ENCODE data around the gene MAN1A1. TPM values are rescaled to one million over a fixed set of nuclear protein-coding genes. Genes with fewer than 3 reads are reported as not detected.

The MAN1A1 gene
- polyA plus RNA-seq, 2 of the 4 experiments (the other 2 are of a cell fraction), result 0.05 TPM; not detected in 1

GRCh38 chr6:119173249-119174084, 176.1 kb downstream of the MAN1A1 start:
- ATAC-seq (no peak), DNase-seq (ENCODE audit: low read depth in 1 of 2, low spot score in 1 of 2) (no peak), FAIRE-seq (no peak)
- CTCF ChIA-PET, result no interaction called here
- TF ChIP-seq SMC3 (IDR thresholded peaks at IDR 0.05) (no peak), ELK1 (IDR thresholded peaks at IDR 0.05; ENCODE audit: low read depth, low read length) (no peak), EHF (CRISPR knock-in tag; IDR thresholded peaks at IDR 0.05) (no peak), KDM5A (IDR thresholded peaks at IDR 0.05) (no peak), GATA3 (IDR thresholded peaks at IDR 0.05; ENCODE audit: borderline replicate concordance) (no peak), ZC3H11A (IDR thresholded peaks at IDR 0.05) (no peak), CHD2 (IDR thresholded peaks at IDR 0.05; ENCODE audit: low read length, partially characterized antibody) (no peak), HDAC2 (IDR thresholded peaks at IDR 0.05) (no peak)
- no peak overlapping the region for H3K4me3 ChIP-seq
- H3K4me2 ChIP-seq, result no peak overlapping the region
- WGBS (ENCODE audit: missing lambda C conversion rate), result 43% methylated on average over 6 of the region's 6 CpGs
- H3K4me1 ChIP-seq, result no peaks in the 10 kb centered on the region
- no peak overlapping the region for H3K27ac ChIP-seq
- no peaks in the 10 kb centered on the region for H3K9me3 ChIP-seq
- POLR2A ChIA-PET, result no interaction called here

- H3K4me2 ChIP-seq, result no peak overlapping the region
- H3K9me3 ChIP-seq, result no peaks in the 10 kb centered on the region
- no peak for DNase-seq (ENCODE audit: low read depth in 1 of 2, low spot score in 1 of 2)
- CTCF ChIA-PET, result interaction anchor here (0.8 kb wide), 1 partner anchor 25 kb away, joined by 3 read pairs; no protein-coding TSS in a partner anchor
- H3K4me1 ChIP-seq, result no peaks in the 10 kb centered on the region
- no peak for FAIRE-seq
- H3K27ac ChIP-seq, result no peak overlapping the region
- H3K4me3 ChIP-seq, result no peak overlapping the region
- POLR2A ChIA-PET, result no interaction called here
- TF ChIP-seq HEYL (CRISPR knock-in tag; IDR thresholded peaks at IDR 0.05) (no peak), HOXB13 (CRISPR knock-in tag; IDR thresholded peaks at IDR 0.05; ENCODE audit: low read depth) (no peak), JUN (IDR thresholded peaks at IDR 0.05) (no peak), POLR2A (IDR thresholded peaks at IDR 0.05; ENCODE audit: low read length) (no peak), SREBF2 (IDR thresholded peaks at IDR 0.05) (no peak)
- no peak for ATAC-seq
- WGBS (ENCODE audit: missing lambda C conversion rate), result 21% methylated on average over 2 of the region's 2 CpGs
These were observed 176.7 kb downstream of the MAN1A1 start for GRCh38 chr6:119172824-119173223.

GRCh38 chr6:119171864-119172588, 177.5 kb downstream of the MAN1A1 start:
- POLR2A ChIA-PET, result no interaction called here
- DNase-seq (ENCODE audit: low read depth in 1 of 2, low spot score in 1 of 2), result no peak
- Histone ChIP-seq H3K4me1 (no peaks in the 10 kb centered on the region), H3K9me3 (no peaks in the 10 kb centered on the region), H3K4me3 (no peak overlapping the region), H3K27ac (no peak overlapping the region), H3K4me2 (no peak overlapping the region)
- CTCF ChIA-PET, result interaction anchor here (0.8 kb wide), 1 partner anchor 24 kb away, joined by 3 read pairs; no protein-coding TSS in a partner anchor
- no peak for FAIRE-seq
- TF ChIP-seq KDM1A (IDR thresholded peaks at IDR 0.05; ENCODE audit: low read depth) (no peak), NPAS2 (CRISPR knock-in tag; IDR thresholded peaks at IDR 0.05; ENCODE audit: borderline replicate concordance) (no peak), ZSCAN20 (CRISPR knock-in tag; IDR thresholded peaks at IDR 0.05) (no peak), CBX2 (IDR thresholded peaks at IDR 0.05; ENCODE audit: borderline replicate concordance, low read depth) (no peak), GATA3 (IDR thresholded peaks at IDR 0.05; ENCODE audit: borderline replicate concordance) (no peak), FOXS1 (CRISPR knock-in tag; IDR thresholded peaks at IDR 0.05) (no peak), ESRRA (IDR thresholded peaks at IDR 0.05; ENCODE audit: borderline replicate concordance, low read length) (no peak)
- ATAC-seq, result no peak
